Measurements from ENCODE around the gene SENP8. TPM values are rescaled to one million over a fixed set of nuclear protein-coding genes. Genes with fewer than 3 reads are reported as not detected.

SENP8 gene
- total RNA-seq (2022) = 2.0 and 3.4 TPM in 2 replicates
- Bru-seq, nascent RNA = percentile 55 among the genes with signal in this experiment
- percentile 51 among the genes with signal in this experiment for BruChase-seq, experiment 1, labeled RNA remaining after a 2-hour chase
- percentile 40 among the genes with signal in this experiment for BruChase-seq, experiment 2, labeled RNA remaining after a 6-hour chase
- long read RNA-seq, full-length matches to known transcripts = 2 of 4 reads
- long read RNA-seq, partial matches to known transcripts = 0 of 4 reads
- long read RNA-seq, other reads (novel, unspliced or antisense) = 2 of 4 reads

DNA sequence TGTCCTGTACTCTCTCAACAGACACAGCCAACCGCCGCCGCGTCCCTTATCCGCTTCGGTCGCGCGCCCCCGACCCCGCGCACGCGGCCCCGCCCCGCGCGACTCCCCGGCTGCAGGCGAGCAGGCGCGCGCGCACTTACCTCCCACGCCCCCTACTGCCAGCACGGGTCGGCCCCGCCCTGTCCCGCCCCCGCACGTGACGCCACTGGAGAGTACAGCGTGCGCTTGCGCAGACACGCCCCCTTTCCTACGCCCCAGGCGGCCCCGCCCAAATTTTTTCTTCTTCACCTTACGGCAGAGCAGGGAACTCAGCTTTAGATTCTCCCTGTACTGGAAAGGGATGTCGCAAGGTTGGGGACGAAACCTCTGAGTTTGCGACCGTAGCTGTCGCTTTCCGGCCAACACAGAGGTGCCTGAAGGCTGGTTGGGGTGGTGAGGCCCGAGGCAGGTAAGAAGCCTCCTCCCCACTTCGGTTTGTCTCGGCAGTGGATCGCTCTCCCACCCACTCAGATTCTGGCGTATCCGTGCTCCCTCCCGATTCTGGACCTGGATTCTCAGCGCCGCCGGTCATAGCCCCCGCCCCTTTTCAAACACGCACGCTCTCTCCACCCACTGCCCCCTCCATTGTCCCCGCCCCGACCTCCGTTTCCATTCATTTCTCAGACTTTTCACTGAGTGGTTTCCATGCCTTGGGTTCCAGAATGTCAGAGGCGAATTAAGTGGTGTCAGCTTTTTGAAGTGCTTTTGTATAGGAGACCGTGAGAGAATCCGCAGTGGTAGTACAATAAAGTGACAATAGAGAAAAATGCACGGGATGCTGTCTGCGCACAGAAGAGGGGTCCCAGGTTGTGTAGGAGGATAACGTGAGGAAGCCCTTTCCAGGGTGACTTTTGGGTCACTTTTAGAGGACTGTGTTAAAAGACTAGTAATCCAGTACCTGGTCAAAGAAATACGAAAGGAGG lies at the start of gene SENP8, which contains the start of gene MYO9A:
Gene SENP8, plus strand, starts transcription at position 387 of the 962 bp plus-strand sequence. CDS start 21,221 bp downstream, outside the sequence.
Gene MYO9A, minus strand, starts transcription at position 134 of the 962 bp plus-strand sequence. CDS start 71,587 bp downstream, outside the sequence.
- TF ChIP-seq, protein P1, sequence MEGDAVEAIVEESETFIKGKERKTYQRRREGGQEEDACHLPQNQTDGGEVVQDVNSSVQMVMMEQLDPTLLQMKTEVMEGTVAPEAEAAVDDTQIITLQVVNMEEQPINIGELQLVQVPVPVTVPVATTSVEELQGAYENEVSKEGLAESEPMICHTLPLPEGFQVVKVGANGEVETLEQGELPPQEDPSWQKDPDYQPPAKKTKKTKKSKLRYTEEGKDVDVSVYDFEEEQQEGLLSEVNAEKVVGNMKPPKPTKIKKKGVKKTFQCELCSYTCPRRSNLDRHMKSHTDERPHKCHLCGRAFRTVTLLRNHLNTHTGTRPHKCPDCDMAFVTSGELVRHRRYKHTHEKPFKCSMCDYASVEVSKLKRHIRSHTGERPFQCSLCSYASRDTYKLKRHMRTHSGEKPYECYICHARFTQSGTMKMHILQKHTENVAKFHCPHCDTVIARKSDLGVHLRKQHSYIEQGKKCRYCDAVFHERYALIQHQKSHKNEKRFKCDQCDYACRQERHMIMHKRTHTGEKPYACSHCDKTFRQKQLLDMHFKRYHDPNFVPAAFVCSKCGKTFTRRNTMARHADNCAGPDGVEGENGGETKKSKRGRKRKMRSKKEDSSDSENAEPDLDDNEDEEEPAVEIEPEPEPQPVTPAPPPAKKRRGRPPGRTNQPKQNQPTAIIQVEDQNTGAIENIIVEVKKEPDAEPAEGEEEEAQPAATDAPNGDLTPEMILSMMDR (IDR thresholded peaks at IDR 0.05; ENCODE audit: insufficient read depth in 1 of 2, low read depth in 1 of 2, low read length in 1 of 2, severe bottlenecking in 1 of 2, unreplicated experiment in 1 of 2) = peak in 1 of 2 experiments; percentile 17
- Histone ChIP-seq H3K9me3 (no peaks in the 10 kb centered on the region), H3K4me1 (peaks cover 26% of the 10 kb centered on the region), H3K36me3 (ENCODE audit: control insufficient read depth, insufficient read depth, low read length) (no peaks in the 10 kb centered on the region), H3K4me3 (ENCODE audit: low read depth, low read length) (peak within 1 kb of the TSS; percentile 99), H3K27me3 (replicated peaks; ENCODE audit: control insufficient read depth, insufficient read depth, low read length) (no peaks in the 10 kb centered on the region)
- Mint-ChIP-seq H3K4me3 (ENCODE audit: unreplicated experiment) (peak within 1 kb of the TSS; percentile 99), H3K27ac (ENCODE audit: unreplicated experiment) (peak within 1 kb of the TSS; percentile 97), H3K9me3 (ENCODE audit: unreplicated experiment) (no peaks in the 10 kb centered on the region), H3K4me1 (ENCODE audit: low read depth, unreplicated experiment) (peaks cover 40% of the 10 kb centered on the region), H3K27me3 (ENCODE audit: insufficient read depth, unreplicated experiment) (no peaks in the 10 kb centered on the region), H3K36me3 (ENCODE audit: insufficient read depth, unreplicated experiment) (peaks cover 27% of the 10 kb centered on the region)
- BruUV-seq (replicated peaks) = no TSS peak
- peak; percentile 97 for DNase-seq
- CTCF ChIA-PET = interaction anchor here (0.6 to 1.0 kb wide), 8 partner anchors 14 to 374 kb away, joined by 3 to 12 read pairs (median 4); no protein-coding TSS in a partner anchor
- POLR2A ChIA-PET = interaction anchor here (0.5 to 1.5 kb wide), 2 partner anchors 26 to 58 kb away, joined by 4 to 7 read pairs; no protein-coding TSS in a partner anchor
- intact Hi-C loops (cut with micrococcal nuclease; ENCODE audit: unreplicated experiment) = loop anchor here (2.0 to 10.0 kb wide), 3 partner anchors 39 to 143 kb away; no protein-coding TSS in a partner anchor

DNA sequence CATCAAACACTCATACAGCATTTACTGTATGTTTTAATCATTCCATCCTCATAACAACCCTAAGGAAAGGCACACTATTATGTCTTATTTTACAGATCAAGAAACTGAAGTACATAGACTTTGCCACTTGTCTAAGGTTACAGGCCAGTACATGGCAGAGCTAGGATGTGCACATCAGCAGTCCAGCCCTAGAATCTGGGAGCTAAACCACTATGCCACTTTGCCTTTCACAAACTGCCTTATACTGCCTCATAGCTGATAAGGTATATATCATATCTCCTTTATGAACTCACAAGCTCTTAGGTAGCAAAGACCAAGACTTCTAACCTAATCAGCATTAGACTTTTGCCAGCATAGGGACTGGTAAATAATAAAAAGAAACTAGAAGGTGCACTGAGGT lies 49.3 kb upstream of the SENP8 start:
- H3K4me3 ChIP-seq (ENCODE audit: low read depth, low read length) = no peak overlapping the region
- Mint-ChIP-seq H3K27ac (ENCODE audit: unreplicated experiment) (no peak overlapping the region), H3K27me3 (ENCODE audit: insufficient read depth, unreplicated experiment) (no peaks in the 10 kb centered on the region), H3K9me3 (ENCODE audit: unreplicated experiment) (no peaks in the 10 kb centered on the region), H3K36me3 (ENCODE audit: insufficient read depth, unreplicated experiment) (peaks cover 7% of the 10 kb centered on the region), H3K4me3 (ENCODE audit: unreplicated experiment) (no peak overlapping the region), H3K4me1 (ENCODE audit: low read depth, unreplicated experiment) (peaks cover 10% of the 10 kb centered on the region)
- TF ChIP-seq, protein P1 (IDR thresholded peaks at IDR 0.05; ENCODE audit: insufficient read depth in 1 of 2, low read depth in 1 of 2, low read length in 1 of 2, severe bottlenecking in 1 of 2, unreplicated experiment in 1 of 2) = no peak
- ChIA-PET CTCF (no interaction called here), POLR2A (interaction anchor here (0.5 kb wide), 1 partner anchor 23 kb away, joined by 3 read pairs; no protein-coding TSS in a partner anchor)
- H3K4me1 ChIP-seq = no peaks in the 10 kb centered on the region; the same call in 1 of the 2 replicates
- BruUV-seq (replicated peaks) = no TSS peak
- H3K27me3 ChIP-seq (replicated peaks; ENCODE audit: control insufficient read depth, insufficient read depth, low read length) = no peaks in the 10 kb centered on the region
- H3K9me3 ChIP-seq = no peaks in the 10 kb centered on the region
- intact Hi-C loops (cut with micrococcal nuclease; ENCODE audit: unreplicated experiment) = no loop called here
- no peak for DNase-seq
- no peaks in the 10 kb centered on the region for H3K36me3 ChIP-seq (ENCODE audit: control insufficient read depth, insufficient read depth, low read length)

Measured in Caco-2 (cell line).